CD14-positive monocyte (primary cell): ENCODE data around the gene ZRANB3. TPM values are rescaled to one million over a fixed set of nuclear protein-coding genes. Genes with fewer than 3 reads are reported as not detected.

ENCODE experiments used
- DNase-seq, 3 donors: peaks; one replicate each; pipeline ENCODE4 v3.0.0-alpha.2; 2011 to 2022
- H2AFZ ChIP-seq: 2 replicates; pipeline ENCODE4 v1.6.0; 2012; ENCODE audit warnings: mild to moderate bottlenecking, low read depth, low read length, inconsistent platforms; ENCODE audit not compliant: insufficient read depth, poor library complexity, severe bottlenecking
- H3K27ac ChIP-seq, 2 donors: 1 replicate in 1 of 2; 2 replicates in 1 of 2; pipeline ENCODE4 v1.5.1; 2012 to 2013; ENCODE audit warnings: low read length in 2 of 2, control low read depth in 1 of 2, inconsistent platforms in 1 of 2, low read depth in 1 of 2, mild to moderate bottlenecking in 1 of 2
- H3K27me3 ChIP-seq, 2 donors: one replicate each; pipeline versions ENCODE4 v1.6.0 to v1.6.1; 2011 to 2013; ENCODE audit warnings: low read length in 2 of 2; ENCODE audit not compliant: control insufficient read depth in 2 of 2, insufficient read depth in 2 of 2
- H3K36me3 ChIP-seq, 2 donors: replicated peaks in 1 of 2; 1 replicate in 1 of 2; 2 replicates in 1 of 2; pipeline versions ENCODE4 v1.5.1 to v1.6.1; 2012 to 2013; ENCODE audit warnings: low read length in 2 of 2, control low read depth in 1 of 2, inconsistent platforms in 1 of 2, mild to moderate bottlenecking in 1 of 2; ENCODE audit not compliant: insufficient read depth in 2 of 2, control insufficient read depth in 1 of 2
- H3K4me1 ChIP-seq, 2 donors: 1 replicate in 1 of 2; 2 replicates in 1 of 2; pipeline versions ENCODE4 v1.5.1 to v1.6.1; 2012 to 2013; ENCODE audit warnings: low read length in 2 of 2, control low read depth in 1 of 2, inconsistent platforms in 1 of 2, mild to moderate bottlenecking in 1 of 2, moderate library complexity in 1 of 2; ENCODE audit not compliant: insufficient read depth in 2 of 2, control insufficient read depth in 1 of 2
- H3K4me2 ChIP-seq: replicated peaks from 2 replicates; pipeline ENCODE3; 2012; ENCODE audit warnings: low read length, moderate library complexity, mild to moderate bottlenecking; ENCODE audit not compliant: poor library complexity, severe bottlenecking; ENCODE audit errors: extremely low read depth
- H3K4me3 ChIP-seq, 3 experiments: fragments of 200-600 bp in 1 of 3; sonication (generic) in 1 of 3; replicated peaks in 1 of 3; 1 replicate in 2 of 3; 2 replicates in 1 of 3; pipeline ENCODE4 v1.5.1; 2011 to 2013; ENCODE audit warnings: low read length in 3 of 3, mild to moderate bottlenecking in 3 of 3, control low read depth in 2 of 3, low read depth in 2 of 3, inconsistent platforms in 1 of 3, moderate library complexity in 1 of 3
- H3K79me2 ChIP-seq: 2 replicates; pipeline ENCODE4 v1.6.0; 2012; ENCODE audit warnings: mild to moderate bottlenecking, control low read depth, inconsistent platforms, low read length, moderate library complexity; ENCODE audit not compliant: insufficient read depth
- H3K9ac ChIP-seq: 2 replicates; pipeline ENCODE4 v1.6.0; 2017; ENCODE audit warnings: low read length, mild to moderate bottlenecking; ENCODE audit not compliant: insufficient read depth, poor library complexity, severe bottlenecking
- H3K9me3 ChIP-seq, 2 donors: replicated peaks in 1 of 2; 1 replicate in 1 of 2; 2 replicates in 1 of 2; pipeline versions ENCODE4 v1.5.1 to v1.6.1; 2012 to 2013; ENCODE audit warnings: low read length in 2 of 2, control low read depth in 1 of 2; ENCODE audit not compliant: control insufficient read depth in 1 of 2, insufficient read depth in 1 of 2
- H4K20me1 ChIP-seq: 2 replicates; pipeline ENCODE4 v1.6.0; 2012; ENCODE audit warnings: mild to moderate bottlenecking, low read length, control low read depth, moderate library complexity; ENCODE audit not compliant: insufficient read depth
- H3K27ac Mint-ChIP-seq, 7 donors: one replicate each; pipeline ENCODE4 v1.8.0; 2020; ENCODE audit warnings: mild to moderate bottlenecking in 7 of 7, mixed read lengths in 7 of 7, moderate library complexity in 6 of 7, inconsistent platforms in 2 of 7
- H3K27me3 Mint-ChIP-seq, 3 donors: one replicate each; pipeline ENCODE4 v1.8.0; 2021 to 2022; ENCODE audit warnings: low read depth in 3 of 3, mild to moderate bottlenecking in 3 of 3, mixed read lengths in 3 of 3, moderate library complexity in 3 of 3, inconsistent platforms in 1 of 3
- H3K36me3 Mint-ChIP-seq, 2 donors: one replicate each; pipeline ENCODE4 v1.8.0; 2020; ENCODE audit warnings: mixed read lengths in 2 of 2, inconsistent platforms in 1 of 2, mild to moderate bottlenecking in 1 of 2
- H3K4me1 Mint-ChIP-seq: one replicate; pipeline ENCODE4 v1.8.0; 2020; ENCODE audit warnings: mild to moderate bottlenecking, mixed read lengths
- H3K4me3 Mint-ChIP-seq, 2 donors: one replicate each; pipeline ENCODE4 v1.8.0; 2020; ENCODE audit warnings: mild to moderate bottlenecking in 2 of 2, mixed read lengths in 2 of 2, moderate library complexity in 1 of 2
- H3K9me3 Mint-ChIP-seq, 7 donors: one replicate each; pipeline ENCODE4 v1.8.0; 2020 to 2022; ENCODE audit warnings: mixed read lengths in 7 of 7, mild to moderate bottlenecking in 6 of 7, moderate library complexity in 6 of 7, inconsistent platforms in 2 of 7
- CTCF ChIP-seq: fragments of 200-600 bp; IDR thresholded peaks from one replicate; pipeline ENCODE4 v1.8.0; 2022; ENCODE audit warnings: antibody characterized with exemption, mild to moderate bottlenecking
- WGBS: methylation state at CpG from one replicate; pipeline ENCODE4 v1.1.5; 2013; ENCODE audit warnings: missing lambda C conversion rate; ENCODE audit not compliant: insufficient coverage; 5-methylcytosine and 5-hydroxymethylcytosine counted together
- intact Hi-C, 2 donors: fragments of 100-400 bp; cut with micrococcal nuclease; formaldehyde crosslinking; loops; one replicate each; pipeline versions ENCODE4 v1.15.0 to v1.15.1; 2023
- polyA plus RNA-seq, 3 donors: library from polyadenylated mRNA; depleted of rRNA in 1 of 3; unstranded in 2 of 3; stranded (reverse) in 1 of 3; fragments of 300-500 nt in 2 of 3; fragments of >200 nt in 1 of 3; fragmentation: Illumina TruSeq in 2 of 3; gene quantifications; 1 replicate in 2 of 3; 2 replicates in 1 of 3; pipeline ENCODE4 v1.2.3, GENCODE V29; 2012 to 2021

ZRANB3 gene
- polyA plus RNA-seq, 3 donors: 0.47 to 3.5 (median 0.64) TPM

- Mint-ChIP-seq H3K36me3 (peaks cover 73 to 84% of the 10 kb centered on the region in 2 donors), H3K4me1 (no peaks in the 10 kb centered on the region), H3K27me3 (peaks cover 0 to 1% (median 0%) of the 10 kb centered on the region in 3 donors), H3K4me3 (no peak overlapping the region), H3K9me3 (no peaks in the 10 kb centered on the region), H3K27ac (no peak overlapping the region)
- H3K4me3 ChIP-seq: no peak overlapping the region
- H4K20me1 ChIP-seq: no peaks in the 10 kb centered on the region
- no peak overlapping the region for H3K9ac ChIP-seq
- no peaks in the 10 kb centered on the region for H3K27me3 ChIP-seq
- no peaks in the 10 kb centered on the region for H3K4me1 ChIP-seq
- WGBS: no CpG with 5 or more reads among the region's 4 CpGs
- no peaks in the 10 kb centered on the region for H3K9me3 ChIP-seq
- H2AFZ ChIP-seq: no peak overlapping the region
- no peaks in the 10 kb centered on the region for H3K79me2 ChIP-seq
- no peak overlapping the region for H3K4me2 ChIP-seq
- intact Hi-C loops: no loop called here
- no peak for TF ChIP-seq CTCF
- H3K36me3 ChIP-seq: peaks cover 70 to 90% of the 10 kb centered on the region in 2 donors
- DNase-seq: no peak
- H3K27ac ChIP-seq: no peak overlapping the region
Measured at GRCh38 chr2:135162786-135163185, 368.2 kb downstream of the ZRANB3 start.

GRCh38 chr2:135162377-135162776 lies 368.6 kb downstream of the ZRANB3 start:
- intact Hi-C loops: no loop called here
- Histone ChIP-seq H3K36me3 (peaks cover 68 to 90% of the 10 kb centered on the region in 2 donors), H3K4me3 (no peak overlapping the region)

More at GRCh38 chr2:135162377-135162776, 368.6 kb downstream of the ZRANB3 start:
- no peaks in the 10 kb centered on the region for H3K4me1 ChIP-seq
- no peak overlapping the region for H3K27ac ChIP-seq
- Mint-ChIP-seq H3K27me3 (peaks cover 0 to 1% (median 0%) of the 10 kb centered on the region in 3 donors), H3K36me3 (peaks cover 72 to 84% of the 10 kb centered on the region in 2 donors), H3K4me1 (no peaks in the 10 kb centered on the region), H3K27ac (no peak overlapping the region), H3K9me3 (no peaks in the 10 kb centered on the region), H3K4me3 (no peak overlapping the region)
- H3K27me3 ChIP-seq: no peaks in the 10 kb centered on the region
- H4K20me1 ChIP-seq: no peaks in the 10 kb centered on the region
- WGBS: 51% methylated on average over 2 of the region's 5 CpGs
- TF ChIP-seq CTCF: no peak
- H3K79me2 ChIP-seq: no peaks in the 10 kb centered on the region
- DNase-seq: no peak
- H2AFZ ChIP-seq: no peak overlapping the region
- H3K9ac ChIP-seq: no peak overlapping the region
- H3K9me3 ChIP-seq: no peaks in the 10 kb centered on the region
- no peak overlapping the region for H3K4me2 ChIP-seq
